HepG2 (cell line): ENCODE measurements around the gene NRG2. TPM values are rescaled to one million over a fixed set of nuclear protein-coding genes. Genes with fewer than 3 reads are reported as not detected.
A peak's percentile ranks its signal among the peaks of the same experiment; 100 is the strongest.

Source experiments
- ATAC-seq: fragments of 200-7000 bp; cut with Tn5 transposase; 3 replicates; pipeline ENCODE4 v1.9.1; 2020; ENCODE audit warnings: mild to moderate bottlenecking, moderate library complexity
- BruUV-seq: library from RNA; stranded (reverse); fragments of 400-500 nt; replicated peaks from 2 replicates; lab custom pipeline; 2021; lab: Mats Ljungman, UMichigan
- CTCF ChIA-PET: fragments of 300-600 bp; formaldehyde crosslinking; extraction: SDS; loops from one replicate; lab custom pipeline; 2021; ENCODE audit warnings: low total read pairs, inconsistent platforms, low intra/inter-chr PET ratio; lab: Yijun Ruan, JAX
- POLR2A ChIA-PET: fragments of 350-600 bp; sonication (Branson Sonifier 250); formaldehyde crosslinking; loops from one replicate; lab custom pipeline; 2020; ENCODE audit warnings: antibody characterized with exemption, inconsistent platforms; lab: Yijun Ruan, JAX
- DNase-seq: peaks from one replicate; pipeline ENCODE4 v3.0.0-alpha.2; 2015; ENCODE audit warnings: low spot score
- FAIRE-seq: peaks from 3 replicates; lab custom pipeline; 2011; peaks lifted over from hg19 to GRCh38; lab: Jason Lieb, UNC
- H2AFZ ChIP-seq: one replicate; pipeline ENCODE4 v1.6.1; 2011; ENCODE audit warnings: low read length, inconsistent platforms
- H3K27ac ChIP-seq: fragments of 300-600 bp; 3 replicates; pipeline ENCODE4 v1.8.0; 2011; ENCODE audit warnings: mixed run types, mild to moderate bottlenecking, mixed read lengths, low read length, inconsistent platforms; ENCODE audit not compliant: insufficient read depth; ENCODE audit errors: extremely low read length
- H3K27me3 ChIP-seq, 2 experiments: fragments of 200-600 bp in 1 of 2; 2 replicates in 1 of 2; 3 replicates in 1 of 2; pipeline versions ENCODE4 v1.6.0 to v1.8.0; 2011; ENCODE audit warnings: low read length in 2 of 2, mild to moderate bottlenecking in 2 of 2, moderate library complexity in 2 of 2, inconsistent platforms in 1 of 2; ENCODE audit not compliant: insufficient read depth in 2 of 2, control insufficient read depth in 1 of 2
- H3K36me3 ChIP-seq, 2 experiments: fragments of 200-600 bp in 1 of 2; replicated peaks in 1 of 2; 2 replicates in 1 of 2; 3 replicates in 1 of 2; pipeline versions ENCODE4 v1.5.1 to v1.8.0; 2011; ENCODE audit warnings: low read length in 2 of 2, inconsistent platforms in 1 of 2; ENCODE audit not compliant: insufficient read depth in 2 of 2, control insufficient read depth in 1 of 2
- H3K4me1 ChIP-seq: 2 replicates; pipeline ENCODE4 v1.5.1; 2012; ENCODE audit warnings: low read length, inconsistent platforms; ENCODE audit not compliant: insufficient read depth
- H3K4me2 ChIP-seq: 2 replicates; pipeline ENCODE4 v1.6.0; 2011; ENCODE audit warnings: low read depth, low read length, inconsistent platforms
- H3K4me3 ChIP-seq, 3 experiments: fragments of 200-600 bp in 1 of 3; sonication (generic), shearing (Covaris generic) in 1 of 3; replicated peaks in 1 of 3; 2 replicates each; pipeline ENCODE4 v1.5.1; 2011 to 2016; ENCODE audit warnings: low read length in 3 of 3, inconsistent platforms in 2 of 3, low read depth in 2 of 3, mild to moderate bottlenecking in 2 of 3, control low read depth in 1 of 3, mixed read lengths in 1 of 3; ENCODE audit not compliant: insufficient read depth in 1 of 3
- H3K79me2 ChIP-seq: one replicate; pipeline ENCODE4 v1.6.1; 2011; ENCODE audit warnings: low read length, inconsistent platforms; ENCODE audit not compliant: insufficient read depth
- H3K9ac ChIP-seq: 2 replicates; pipeline ENCODE4 v1.6.0; 2011; ENCODE audit warnings: mild to moderate bottlenecking, low read depth, low read length, inconsistent platforms; ENCODE audit not compliant: insufficient read depth
- H3K9me3 ChIP-seq: 2 replicates; pipeline ENCODE4 v1.5.1; 2012; ENCODE audit warnings: mild to moderate bottlenecking, low read length
- H4K20me1 ChIP-seq: 2 replicates; pipeline ENCODE4 v1.6.0; 2011; ENCODE audit warnings: inconsistent platforms, mild to moderate bottlenecking, low read length, moderate library complexity; ENCODE audit not compliant: insufficient read depth
- ATAD3A ChIP-seq: sonication (generic); formaldehyde crosslinking; IDR thresholded peaks from 2 replicates; pipeline ENCODE4 v1.4.0; 2020; ENCODE audit warnings: missing genetic modification reagents
- ZMYM2 ChIP-seq: sonication (generic); formaldehyde crosslinking; IDR thresholded peaks from 2 replicates; pipeline ENCODE4 v1.8.0; 2022; ENCODE audit warnings: mild to moderate bottlenecking, missing genetic modification reagents
- WGBS: methylation state at CpG from one replicate; pipeline ENCODE4 v1.1.6; 2017; ENCODE audit warnings: low lambda C conversion rate; 5-methylcytosine and 5-hydroxymethylcytosine counted together
- in situ Hi-C: cut with HindIII; loops from 2 replicates; pipeline ENCODE4 v1.10.0; 2017; ENCODE audit warnings: low pct_unique_long_range_greater_than_20kb; ENCODE audit not compliant: extremely low pct_ligation_motif_present
- intact Hi-C: fragments of 100-400 bp; cut with micrococcal nuclease; formaldehyde crosslinking; loops from one replicate; pipeline ENCODE4 v1.10.0; 2022; ENCODE audit not compliant: unreplicated experiment
- polyA plus RNA-seq, 8 experiments: library from polyadenylated mRNA; depleted of rRNA in 3 of 8; stranded (reverse) in 7 of 8; unstranded in 1 of 8; fragments of >200 nt; fragmentation: Illumina TruSeq in 4 of 8; extraction: Trizol in 4 of 8; gene quantifications; 2 replicates each; pipeline versions ENCODE4 v1.2.1 to v1.2.3, GENCODE V29; 2011 to 2016; ENCODE audit warnings: low read depth in 4 of 8, missing spikeins in 1 of 8, mixed read lengths in 1 of 8; ENCODE audit not compliant: insufficient read depth in 1 of 8
- total RNA-seq, 5 experiments: library from RNA; depleted of rRNA; stranded (reverse); fragments of >200 nt; fragmentation: Illumina TruSeq; extraction: Trizol; gene quantifications; 2 replicates each; pipeline ENCODE4 v1.2.3, GENCODE V29; 2016; ENCODE audit warnings: low read depth in 1 of 5
- TF ChIP-seq, protein P1 (sequence below): fragments of 450-650 bp; IDR thresholded peaks from 2 replicates; pipeline ENCODE4 v1.6.1; 2016

NRG2 gene
- total and polyA plus RNA-seq, 2 of the 13 experiments (the other 11 are each of a cell fraction or from before 2014, with no cell fraction given), result not detected

DNA sequence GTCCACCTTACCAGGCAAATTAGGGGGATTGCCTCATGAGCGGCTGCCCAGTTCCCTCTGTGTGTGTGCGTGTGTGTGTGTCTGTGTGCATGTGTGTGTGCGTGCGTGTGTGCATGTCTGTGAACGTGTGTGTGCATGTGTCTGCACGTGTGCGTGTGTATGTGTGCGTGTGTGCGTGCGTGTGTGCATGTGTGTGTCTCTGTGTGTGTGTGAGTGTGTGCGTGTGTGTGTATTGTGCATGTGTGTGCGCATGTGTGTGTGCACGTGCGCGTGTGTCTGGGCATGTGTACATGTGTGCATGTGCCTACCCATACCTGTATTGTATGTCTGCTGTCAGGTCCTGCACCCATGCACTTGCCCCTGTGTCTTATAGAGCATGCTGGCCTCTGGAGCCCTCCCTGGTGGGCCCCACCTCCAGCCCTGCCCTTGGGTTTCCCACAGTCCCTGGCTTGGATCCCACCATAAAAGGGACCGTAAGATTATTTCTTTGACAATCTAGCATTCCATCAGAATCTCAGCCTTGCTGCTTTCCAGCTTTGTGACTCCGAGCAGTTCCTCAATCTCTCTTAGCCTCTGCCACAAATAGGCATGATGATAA, 238.2 kb downstream of the NRG2 start:
- Histone ChIP-seq H3K79me2 (no peaks in the 10 kb centered on the region), H3K36me3 (no peaks in the 10 kb centered on the region), H3K4me1 (no peaks in the 10 kb centered on the region), H3K9me3 (no peaks in the 10 kb centered on the region), H3K27me3 (peaks cover 7 to 38% of the 10 kb centered on the region in 2 experiments; a peak in 4 of 5 replicates), H4K20me1 (peaks cover 2% of the 10 kb centered on the region; the same call in 1 of the 2 replicates), H2AFZ (no peak overlapping the region), H3K27ac (no peak overlapping the region), H3K4me2 (no peak overlapping the region), H3K9ac (no peak overlapping the region), H3K4me3 (no peak overlapping the region)
- ChIA-PET CTCF (no interaction called here), POLR2A (no interaction called here)
- ATAC-seq, result no peak
- FAIRE-seq, result no peak
- BruUV-seq, result no TSS peak
- intact Hi-C loops, result no loop called here
- in situ Hi-C loops, result no loop called here
- DNase-seq, result no peak
- TF ChIP-seq, protein P1, sequence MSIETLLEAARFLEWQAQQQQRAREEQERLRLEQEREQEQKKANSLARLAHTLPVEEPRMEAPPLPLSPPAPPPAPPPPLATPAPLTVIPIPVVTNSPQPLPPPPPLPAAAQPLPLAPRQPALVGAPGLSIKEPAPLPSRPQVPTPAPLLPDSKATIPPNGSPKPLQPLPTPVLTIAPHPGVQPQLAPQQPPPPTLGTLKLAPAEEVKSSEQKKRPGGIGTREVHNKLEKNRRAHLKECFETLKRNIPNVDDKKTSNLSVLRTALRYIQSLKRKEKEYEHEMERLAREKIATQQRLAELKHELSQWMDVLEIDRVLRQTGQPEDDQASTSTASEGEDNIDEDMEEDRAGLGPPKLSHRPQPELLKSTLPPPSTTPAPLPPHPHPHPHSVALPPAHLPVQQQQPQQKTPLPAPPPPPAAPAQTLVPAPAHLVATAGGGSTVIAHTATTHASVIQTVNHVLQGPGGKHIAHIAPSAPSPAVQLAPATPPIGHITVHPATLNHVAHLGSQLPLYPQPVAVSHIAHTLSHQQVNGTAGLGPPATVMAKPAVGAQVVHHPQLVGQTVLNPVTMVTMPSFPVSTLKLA, result peak; percentile 94
- TF ChIP-seq ATAD3A, result no peak
- 30% methylated on average over 7 of the region's 17 CpGs for WGBS

DNA sequence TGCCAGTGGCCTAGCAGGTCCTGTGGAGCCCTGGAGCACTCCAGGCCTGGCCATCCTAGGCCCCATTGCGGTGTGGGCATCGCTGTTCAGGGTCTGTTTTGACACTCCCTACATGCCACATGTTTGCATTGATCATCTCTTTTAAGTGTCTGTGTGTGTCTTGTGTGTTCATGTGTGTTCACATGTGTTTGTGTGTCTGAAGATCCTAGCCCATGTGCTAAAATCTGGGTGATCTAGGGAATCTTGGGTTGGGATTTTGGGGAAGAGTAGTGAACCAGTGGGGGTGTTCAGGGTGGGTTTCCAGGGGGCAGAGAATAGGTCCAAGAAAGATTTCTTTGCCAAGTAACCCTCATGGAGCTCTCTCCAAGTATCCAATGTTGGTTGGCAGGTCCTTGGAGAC, 239.1 kb downstream of the NRG2 start:
- peaks cover 7 to 38% of the 10 kb centered on the region in 2 experiments; a peak in 4 of 5 replicates for H3K27me3 ChIP-seq
- no TSS peak for BruUV-seq
- WGBS, result 0% methylated on average over 2 of the region's 2 CpGs
- H3K9me3 ChIP-seq, result no peaks in the 10 kb centered on the region
- intact Hi-C loops, result no loop called here
- FAIRE-seq, result no peak
- no peaks in the 10 kb centered on the region for H4K20me1 ChIP-seq
- in situ Hi-C loops, result no loop called here
- H3K27ac ChIP-seq, result no peak overlapping the region
- H3K9ac ChIP-seq, result no peak overlapping the region
- POLR2A ChIA-PET, result no interaction called here
- no peaks in the 10 kb centered on the region for H3K4me1 ChIP-seq
- no peak for ATAC-seq
- H3K36me3 ChIP-seq, result no peaks in the 10 kb centered on the region
- DNase-seq, result no peak
- no peak overlapping the region for H3K4me2 ChIP-seq
- H3K79me2 ChIP-seq, result no peaks in the 10 kb centered on the region
- TF ChIP-seq, protein P1, result peak; percentile 91
- no peak for TF ChIP-seq ZMYM2 (CRISPR knock-in tag)
- no peak overlapping the region for H3K4me3 ChIP-seq
- CTCF ChIA-PET, result no interaction called here
- H2AFZ ChIP-seq, result no peak overlapping the region
